H1 (cell line): ENCODE measurements around the gene KLF7. TPM values are rescaled to one million over a fixed set of nuclear protein-coding genes. Genes with fewer than 3 reads are reported as not detected.

ENCODE experiments used
- CTCF ChIA-PET: fragments of 300-600 bp; sonication (Branson Sonifier 250); formaldehyde crosslinking; loops from one replicate; lab custom pipeline; 2021; ENCODE audit not compliant: partially characterized antibody; lab: Charles Lee
- POLR2A ChIA-PET: fragments of 300-600 bp; sonication (Branson Sonifier 250); formaldehyde crosslinking; loops from one replicate; lab custom pipeline; 2021; ENCODE audit warnings: inconsistent platforms; ENCODE audit not compliant: partially characterized antibody; lab: Charles Lee
- DNase-seq, 2 experiments: peaks; one replicate each; pipeline versions ENCODE4 v3.0.0 to v3.0.0-alpha.2; 2010 to 2022; ENCODE audit warnings: low spot score in 2 of 2, low read depth in 1 of 2, mixed read lengths in 1 of 2
- FAIRE-seq: peaks from 2 replicates; lab custom pipeline; 2011; peaks lifted over from hg19 to GRCh38; lab: Jason Lieb, UNC
- H2AFZ ChIP-seq: 2 replicates; pipeline ENCODE4 v1.8.1; 2012; ENCODE audit warnings: low read length, inconsistent platforms
- H2AK5ac ChIP-seq: 2 replicates; pipeline ENCODE4 v1.6.1; 2013; ENCODE audit warnings: low read depth, low read length
- H2BK120ac ChIP-seq: replicated peaks from 2 replicates; pipeline ENCODE3; 2013; ENCODE audit warnings: low read depth, low read length, inconsistent platforms
- H2BK12ac ChIP-seq: 2 replicates; pipeline ENCODE4 v1.6.1; 2013; ENCODE audit warnings: low read depth, low read length
- H2BK15ac ChIP-seq: 2 replicates; pipeline ENCODE4 v1.6.1; 2013; ENCODE audit warnings: low read length
- H2BK20ac ChIP-seq: 2 replicates; pipeline ENCODE4 v1.6.1; 2013; ENCODE audit warnings: low read length
- H2BK5ac ChIP-seq: 2 replicates; pipeline ENCODE4 v1.6.1; 2013; ENCODE audit warnings: low read depth, low read length
- H3K14ac ChIP-seq: 2 replicates; pipeline ENCODE4 v1.6.1; 2013; ENCODE audit warnings: inconsistent platforms; ENCODE audit not compliant: insufficient read length
- H3K18ac ChIP-seq: 2 replicates; pipeline ENCODE4 v1.6.1; 2013; ENCODE audit warnings: low read length; ENCODE audit errors: extremely low read depth
- H3K23ac ChIP-seq: 2 replicates; pipeline ENCODE4 v1.6.1; 2013; ENCODE audit warnings: inconsistent platforms; ENCODE audit not compliant: insufficient read length
- H3K23me2 ChIP-seq: 2 replicates; pipeline ENCODE4 v1.6.1; 2013; ENCODE audit warnings: low read depth, low read length
- H3K27ac ChIP-seq: 2 replicates; pipeline ENCODE4 v1.6.1; 2011; ENCODE audit warnings: low read depth, low read length, inconsistent platforms
- H3K27me3 ChIP-seq, 4 experiments: replicated peaks in 1 of 4; 1 replicate in 1 of 4; 2 replicates in 3 of 4; pipeline versions ENCODE4 v1.6.1 to v1.8.1; 2011 to 2013; ENCODE audit warnings: low read length in 3 of 4, mild to moderate bottlenecking in 3 of 4, inconsistent platforms in 2 of 4, mixed read lengths in 2 of 4, moderate library complexity in 1 of 4; ENCODE audit not compliant: control insufficient read depth in 3 of 4, insufficient read depth in 3 of 4; ENCODE audit errors: extremely low read depth in 1 of 4
- H3K36me3 ChIP-seq, 4 experiments: 2 replicates each; pipeline versions ENCODE4 v1.6.1 to v1.8.1; 2011 to 2013; ENCODE audit warnings: mild to moderate bottlenecking in 4 of 4, low read length in 3 of 4, moderate library complexity in 2 of 4, control low read depth in 1 of 4, inconsistent platforms in 1 of 4; ENCODE audit not compliant: insufficient read depth in 4 of 4, control insufficient read depth in 2 of 4
- H3K4ac ChIP-seq: replicated peaks from 2 replicates; pipeline ENCODE3; 2013; ENCODE audit warnings: low read length, low read depth, mixed read lengths, inconsistent platforms; ENCODE audit not compliant: insufficient read length
- H3K4me1 ChIP-seq, 4 experiments: replicated peaks in 1 of 4; 1 replicate in 1 of 4; 2 replicates in 3 of 4; pipeline versions ENCODE4 v1.6.1 to v1.8.1; 2011 to 2013; ENCODE audit warnings: low read length in 3 of 4, inconsistent platforms in 2 of 4, mixed read lengths in 1 of 4; ENCODE audit not compliant: insufficient read depth in 4 of 4, control insufficient read depth in 3 of 4
- H3K4me2 ChIP-seq, 2 experiments: 2 replicates each; pipeline versions ENCODE4 v1.6.1 to v1.8.1; 2011 to 2013; ENCODE audit warnings: low read depth in 2 of 2, low read length in 2 of 2, control low read depth in 1 of 2, inconsistent platforms in 1 of 2, mild to moderate bottlenecking in 1 of 2; ENCODE audit not compliant: insufficient read depth in 1 of 2
- H3K4me3 ChIP-seq, 4 experiments: fragments of 200-600, 300-600 bp in 1 of 4; sonication (generic), shearing (Covaris generic), sonication (Bioruptor Twin) in 1 of 4; 2 replicates each; pipeline versions ENCODE4 v1.5.1 to v1.8.1; 2011 to 2016; ENCODE audit warnings: low read length in 4 of 4, low read depth in 3 of 4, control low read depth in 2 of 4, inconsistent platforms in 2 of 4, mild to moderate bottlenecking in 2 of 4, mixed read lengths in 1 of 4, moderate library complexity in 1 of 4; ENCODE audit not compliant: insufficient read depth in 2 of 4; ENCODE audit errors: extremely low read depth in 1 of 4
- H3K56ac ChIP-seq: replicated peaks from 2 replicates; pipeline ENCODE3; 2013; ENCODE audit warnings: low read depth, mild to moderate bottlenecking, mixed read lengths, low read length, inconsistent platforms; ENCODE audit not compliant: insufficient read length
- H3K79me1 ChIP-seq: 2 replicates; pipeline ENCODE4 v1.6.1; 2013; ENCODE audit warnings: low read depth, low read length, control low read depth
- H3K79me2 ChIP-seq, 2 experiments: 2 replicates each; pipeline versions ENCODE4 v1.6.1 to v1.8.1; 2012 to 2013; ENCODE audit warnings: low read length in 2 of 2, mild to moderate bottlenecking in 2 of 2, inconsistent platforms in 1 of 2; ENCODE audit not compliant: insufficient read depth in 2 of 2, control insufficient read depth in 1 of 2
- H3K9ac ChIP-seq, 4 experiments: replicated peaks in 1 of 4; 1 replicate in 1 of 4; 2 replicates in 3 of 4; pipeline versions ENCODE4 v1.6.1 to v1.8.1; 2011 to 2013; ENCODE audit warnings: low read depth in 3 of 4, low read length in 3 of 4, control low read depth in 2 of 4, mild to moderate bottlenecking in 2 of 4, moderate library complexity in 2 of 4, inconsistent platforms in 1 of 4; ENCODE audit errors: extremely low read depth in 1 of 4
- H3K9me3 ChIP-seq, 2 experiments: 2 replicates each; pipeline versions ENCODE4 v1.6.1 to v1.8.1; 2012 to 2013; ENCODE audit warnings: mild to moderate bottlenecking in 2 of 2, moderate library complexity in 2 of 2, control low read depth in 1 of 2, inconsistent platforms in 1 of 2, low read depth in 1 of 2, low read length in 1 of 2, mixed read lengths in 1 of 2; ENCODE audit not compliant: insufficient read depth in 2 of 2
- H4K20me1 ChIP-seq, 2 experiments: replicated peaks in 1 of 2; 2 replicates each; pipeline versions ENCODE3 to v1.8.1; 2011 to 2013; ENCODE audit warnings: inconsistent platforms in 2 of 2, low read length in 2 of 2, mild to moderate bottlenecking in 1 of 2; ENCODE audit not compliant: insufficient read depth in 2 of 2, control insufficient read depth in 1 of 2
- H4K5ac ChIP-seq: 2 replicates; pipeline ENCODE4 v1.6.1; 2013; ENCODE audit warnings: low read length, low read depth, mixed read lengths, inconsistent platforms; ENCODE audit not compliant: insufficient read length
- H4K8ac ChIP-seq: 2 replicates; pipeline ENCODE4 v1.8.0; 2013; ENCODE audit warnings: mild to moderate bottlenecking, moderate library complexity, low read length, inconsistent platforms; ENCODE audit not compliant: insufficient read depth; ENCODE audit errors: extremely low read depth
- H4K91ac ChIP-seq: replicated peaks from 2 replicates; pipeline ENCODE3; 2013; ENCODE audit warnings: low read length, mixed read lengths, inconsistent platforms; ENCODE audit not compliant: insufficient read length
- EGR1 ChIP-seq: IDR thresholded peaks from 2 replicates; pipeline ENCODE4 v1.6.1; 2011; ENCODE audit warnings: low read depth, low read length, borderline replicate concordance
- RNF2 ChIP-seq: fragments of 200-900, 300-1000 bp; sonication (generic); IDR thresholded peaks from 2 replicates; pipeline ENCODE4 v1.7.1; 2016; ENCODE audit warnings: borderline replicate concordance, low read depth, mild to moderate bottlenecking, antibody characterized with exemption, low read length; ENCODE audit not compliant: poor library complexity, severe bottlenecking; ENCODE audit errors: missing control alignments
- WGBS, 2 experiments: shearing (Covaris generic) in 1 of 2; methylation state at CpG; one replicate each; pipeline versions ENCODE4 v1.1.6 to v1.1.7; 2013 to 2015; ENCODE audit warnings: low lambda C conversion rate in 2 of 2, mixed read lengths in 2 of 2, inconsistent platforms in 1 of 2, low coverage in 1 of 2, missing lambda C conversion rate in 1 of 2; ENCODE audit not compliant: insufficient replicate concordance in 2 of 2, insufficient coverage in 1 of 2, insufficient read length in 1 of 2; ENCODE audit errors: extremely low coverage in 1 of 2, missing lambda C conversion rate in 1 of 2; 5-methylcytosine and 5-hydroxymethylcytosine counted together
- polyA plus RNA-seq, 7 experiments: library from polyadenylated mRNA; depleted of rRNA in 3 of 7; stranded (reverse) in 5 of 7; unstranded in 2 of 7; fragments of >200 nt in 5 of 7; fragments of 200-250 nt in 2 of 7; gene quantifications; 1 replicate in 5 of 7; 2 replicates in 1 of 7; 4 replicates in 1 of 7; pipeline versions ENCODE4 v1.2.1 to v1.2.3, GENCODE V29; 2011 to 2013; ENCODE audit warnings: missing spikeins in 2 of 7, mixed read lengths in 2 of 7
- total RNA-seq: library from RNA; stranded (reverse); fragmentation: NEBNext Ultra II Directional; extraction: Animal tissue kit (Norgen Biotek cat#: 25700); gene quantifications from 2 replicates; pipeline ENCODE4 v1.2.1, GENCODE V29; 2021

Gene KLF7
- total and polyA plus RNA-seq, 2 of the 8 experiments (the other 6 are each of a cell fraction or from before 2014, with no cell fraction given), result 9.6 to 23.3 TPM

DNA sequence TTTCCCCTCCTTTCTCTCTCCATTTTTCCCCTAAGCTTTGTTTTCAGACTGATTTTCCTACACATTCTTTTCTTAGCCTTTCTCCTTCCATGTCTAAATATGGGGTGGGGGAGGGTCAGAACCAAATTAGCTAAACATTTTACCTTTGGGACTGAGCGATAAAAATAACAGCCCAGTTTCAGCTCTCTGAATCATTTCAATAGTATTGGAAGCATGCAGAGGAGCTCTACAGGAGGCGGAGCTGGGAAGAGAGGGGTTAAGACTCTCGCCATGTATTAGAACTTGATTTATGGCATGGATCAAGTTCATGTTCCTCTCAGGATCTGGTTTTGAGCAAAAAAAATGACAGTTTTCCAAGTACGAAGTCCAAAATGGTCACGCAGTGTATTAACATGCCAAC is 117.3 kb downstream of the KLF7 start:
- POLR2A ChIA-PET, result no interaction called here
- FAIRE-seq (no peak), DNase-seq (no peak)
- no peaks in the 10 kb centered on the region for H3K9me3 ChIP-seq
- no peaks in the 10 kb centered on the region for H4K20me1 ChIP-seq
- TF ChIP-seq EGR1 (no peak), RNF2 (no peak)
- H3K23ac ChIP-seq, result no peak overlapping the region
- H4K5ac ChIP-seq, result no peak overlapping the region
- 88% methylated on average over 5 of the region's 5 CpGs; no CpG with 5 or more reads in 1 of the 2 experiments for WGBS, 2 experiments
- peak overlapping the region; percentile 46; the same call in 1 of the 2 replicates for H2AFZ ChIP-seq
- H3K4me1 ChIP-seq, result peaks cover 0 to 5% (median 0%) of the 10 kb centered on the region in 4 experiments; a peak in 1 of 7 replicates
- no peak overlapping the region for H2AK5ac ChIP-seq
- no peak overlapping the region for H3K4me2 ChIP-seq
- H3K36me3 ChIP-seq, result no peaks in the 10 kb centered on the region
- H3K18ac ChIP-seq, result no peak overlapping the region
- no peak overlapping the region for H4K91ac ChIP-seq
- no peak overlapping the region for H2BK120ac ChIP-seq
- H3K4me3 ChIP-seq, result no peak overlapping the region
- H2BK5ac ChIP-seq, result no peak overlapping the region
- H3K79me1 ChIP-seq, result no peaks in the 10 kb centered on the region
- peak overlapping the region; percentile 38; the same call in 1 of the 2 replicates for H2BK20ac ChIP-seq
- H3K4ac ChIP-seq, result no peak overlapping the region
- H2BK15ac ChIP-seq, result no peak overlapping the region
- no peaks in the 10 kb centered on the region for H3K27me3 ChIP-seq
- no peak overlapping the region for H2BK12ac ChIP-seq
- no peak overlapping the region for H3K9ac ChIP-seq
- H4K8ac ChIP-seq, result no peak overlapping the region
- no peaks in the 10 kb centered on the region for H3K79me2 ChIP-seq
- CTCF ChIA-PET, result interaction anchor here (0.7 to 1.1 kb wide), 6 partner anchors 21 to 94 kb away, joined by 3 to 5 read pairs (median 3); no protein-coding TSS in a partner anchor
- H3K56ac ChIP-seq, result no peak overlapping the region
- no peak overlapping the region for H3K27ac ChIP-seq
- H3K23me2 ChIP-seq, result no peaks in the 10 kb centered on the region
- no peak overlapping the region for H3K14ac ChIP-seq
